ENCODE measurements around the gene GREB1L.

GREB1L gene

DNA sequence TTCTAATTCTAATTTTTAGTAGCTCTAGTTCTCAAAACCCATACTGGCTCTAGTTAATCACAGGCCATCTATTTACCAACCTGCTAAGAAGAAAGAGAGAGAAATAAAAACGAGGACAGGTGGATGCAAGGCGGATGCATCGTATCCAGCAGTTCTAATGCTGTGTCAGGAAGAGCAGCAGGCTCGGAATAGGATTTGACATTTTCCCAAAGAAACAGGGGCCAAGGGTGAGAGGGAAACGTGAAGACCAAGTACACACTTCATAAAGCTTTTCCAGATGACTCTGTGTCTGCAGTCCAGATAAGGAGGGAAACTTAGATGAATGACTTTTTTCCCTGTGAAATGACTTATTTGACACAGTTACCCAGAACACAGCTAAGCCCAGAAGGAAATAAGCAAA lies 241.0 kb downstream of the GREB1L start:
- Histone ChIP-seq H3K27ac (ENCODE audit: low read depth, low read length) (no peak overlapping the region), H3K27me3 (ENCODE audit: control insufficient read depth, insufficient read depth, low read length) (no peaks in the 10 kb centered on the region)

GRCh38 chr18:21484851-21485636 lies 243.0 kb downstream of the GREB1L start:
- no peak overlapping the region for H3K9ac ChIP-seq (ENCODE audit: low read depth, low read length)
- no peak overlapping the region for H3K4me3 ChIP-seq (ENCODE audit: low read depth, low read length)
- H3K27ac ChIP-seq (ENCODE audit: low read depth, low read length) = no peak overlapping the region
- H3K27me3 ChIP-seq (ENCODE audit: control insufficient read depth, insufficient read depth, low read length) = no peaks in the 10 kb centered on the region
- no peaks in the 10 kb centered on the region for H3K9me3 ChIP-seq (ENCODE audit: control insufficient read depth, insufficient read depth, low read length)
- no peaks in the 10 kb centered on the region for H3K36me3 ChIP-seq (ENCODE audit: control insufficient read depth, insufficient read depth, low read length)
- H3K4me1 ChIP-seq (ENCODE audit: control insufficient read depth, insufficient read depth, low read length) = peaks cover 12% of the 10 kb centered on the region

More for the DNA sequence above, 241.0 kb downstream of the GREB1L start:
- Histone ChIP-seq H3K9me3 (ENCODE audit: control insufficient read depth, insufficient read depth, low read length) (no peaks in the 10 kb centered on the region), H3K4me1 (ENCODE audit: control insufficient read depth, insufficient read depth, low read length) (peaks cover 12% of the 10 kb centered on the region), H3K9ac (ENCODE audit: low read depth, low read length) (no peak overlapping the region), H3K4me3 (ENCODE audit: low read depth, low read length) (no peak overlapping the region), H3K36me3 (ENCODE audit: control insufficient read depth, insufficient read depth, low read length) (no peaks in the 10 kb centered on the region)

GRCh38 chr18:21486905-21487437 lies 244.9 kb downstream of the GREB1L start:
- H3K27me3 ChIP-seq (ENCODE audit: control insufficient read depth, insufficient read depth, low read length) = no peaks in the 10 kb centered on the region
- no peaks in the 10 kb centered on the region for H3K9me3 ChIP-seq (ENCODE audit: control insufficient read depth, insufficient read depth, low read length)
- H3K4me3 ChIP-seq (ENCODE audit: low read depth, low read length) = no peak overlapping the region
- peaks cover 12% of the 10 kb centered on the region for H3K4me1 ChIP-seq (ENCODE audit: control insufficient read depth, insufficient read depth, low read length)
- no peaks in the 10 kb centered on the region for H3K36me3 ChIP-seq (ENCODE audit: control insufficient read depth, insufficient read depth, low read length)
- no peak overlapping the region for H3K9ac ChIP-seq (ENCODE audit: low read depth, low read length)
- H3K27ac ChIP-seq (ENCODE audit: low read depth, low read length) = no peak overlapping the region

DNA sequence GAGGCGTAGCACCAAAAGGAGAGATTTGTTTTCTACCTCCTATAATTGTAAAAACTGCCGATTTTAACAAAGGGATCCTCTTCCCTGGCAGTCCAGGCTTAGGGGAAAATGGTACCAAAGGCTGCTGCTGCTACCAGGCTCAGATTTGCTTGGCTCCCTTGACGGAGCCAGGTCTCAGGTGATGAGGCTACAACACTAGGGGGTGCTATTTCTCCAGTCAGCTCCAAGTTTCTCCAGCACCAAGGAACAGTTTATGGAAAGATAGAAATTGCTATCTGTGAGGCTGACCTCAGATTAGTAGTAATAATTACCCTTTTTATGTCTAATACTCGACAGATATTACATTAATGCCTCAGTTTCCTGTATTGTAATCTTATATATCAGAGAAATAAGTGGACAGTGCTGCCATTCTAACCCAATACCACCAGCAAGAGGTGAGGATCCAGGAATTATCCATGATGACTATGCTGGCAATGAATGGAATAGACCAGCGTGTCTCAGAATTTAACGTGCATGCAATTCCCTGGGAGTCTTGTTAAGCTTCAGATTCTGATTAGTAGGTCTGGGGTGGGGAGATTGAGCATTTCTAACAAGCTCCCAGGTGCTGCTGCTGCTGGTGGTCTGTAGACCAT lies 247.2 kb downstream of the GREB1L start:
- H3K36me3 ChIP-seq (ENCODE audit: control insufficient read depth, insufficient read depth, low read length) = no peaks in the 10 kb centered on the region
- H3K27ac ChIP-seq (ENCODE audit: low read depth, low read length) = no peak overlapping the region
- H3K9ac ChIP-seq (ENCODE audit: low read depth, low read length) = no peak overlapping the region
- H3K27me3 ChIP-seq (ENCODE audit: control insufficient read depth, insufficient read depth, low read length) = no peaks in the 10 kb centered on the region
- H3K4me3 ChIP-seq (ENCODE audit: low read depth, low read length) = no peak overlapping the region
- H3K4me1 ChIP-seq (ENCODE audit: control insufficient read depth, insufficient read depth, low read length) = peaks cover 12% of the 10 kb centered on the region
- no peaks in the 10 kb centered on the region for H3K9me3 ChIP-seq (ENCODE audit: control insufficient read depth, insufficient read depth, low read length)

GRCh38 chr18:21489919-21490495 lies 248.0 kb downstream of the GREB1L start:
- Histone ChIP-seq H3K36me3 (ENCODE audit: control insufficient read depth, insufficient read depth, low read length) (no peaks in the 10 kb centered on the region), H3K27me3 (ENCODE audit: control insufficient read depth, insufficient read depth, low read length) (no peaks in the 10 kb centered on the region), H3K4me1 (ENCODE audit: control insufficient read depth, insufficient read depth, low read length) (peaks cover 8% of the 10 kb centered on the region)

DNA sequence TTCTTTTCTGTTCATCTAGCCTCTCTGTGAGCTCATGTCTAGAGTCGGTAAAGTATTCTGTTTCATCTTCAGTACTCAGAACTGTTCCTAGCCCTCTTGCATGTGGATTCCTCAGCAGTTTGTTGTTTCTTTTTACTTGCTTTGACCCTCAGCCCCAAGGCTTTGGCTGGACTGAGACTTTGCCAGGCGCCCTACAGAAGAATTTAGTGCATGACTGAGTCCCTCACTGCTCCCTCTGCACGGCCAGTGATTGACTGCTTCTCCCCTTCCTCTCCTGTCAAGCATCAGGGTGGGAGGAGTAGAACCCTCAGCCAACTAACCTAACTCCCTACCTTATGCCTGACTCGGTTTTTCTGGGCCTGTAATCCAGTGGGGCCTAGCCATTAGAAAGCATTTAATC lies 248.7 kb downstream of the GREB1L start:
- Histone ChIP-seq H3K27me3 (ENCODE audit: control insufficient read depth, insufficient read depth, low read length) (no peaks in the 10 kb centered on the region), H3K27ac (ENCODE audit: low read depth, low read length) (no peak overlapping the region), H3K9ac (ENCODE audit: low read depth, low read length) (no peak overlapping the region), H3K36me3 (ENCODE audit: control insufficient read depth, insufficient read depth, low read length) (no peaks in the 10 kb centered on the region), H3K9me3 (ENCODE audit: control insufficient read depth, insufficient read depth, low read length) (no peaks in the 10 kb centered on the region), H3K4me1 (ENCODE audit: control insufficient read depth, insufficient read depth, low read length) (0 out of 2 replicates have a peak, but pooled peaks cover under 1% of the 10 kb centered on the region), H3K4me3 (ENCODE audit: low read depth, low read length) (no peak overlapping the region)

More at GRCh38 chr18:21489919-21490495, 248.0 kb downstream of the GREB1L start:
- H3K9ac ChIP-seq (ENCODE audit: low read depth, low read length) = no peak overlapping the region
- no peaks in the 10 kb centered on the region for H3K9me3 ChIP-seq (ENCODE audit: control insufficient read depth, insufficient read depth, low read length)
- H3K27ac ChIP-seq (ENCODE audit: low read depth, low read length) = no peak overlapping the region
- H3K4me3 ChIP-seq (ENCODE audit: low read depth, low read length) = no peak overlapping the region

GRCh38 chr18:21496277-21496835 lies 254.3 kb downstream of the GREB1L start:
- Histone ChIP-seq H3K4me1 (ENCODE audit: control insufficient read depth, insufficient read depth, low read length) (no peaks in the 10 kb centered on the region; the same call in 1 of the 2 replicates), H3K36me3 (ENCODE audit: control insufficient read depth, insufficient read depth, low read length) (no peaks in the 10 kb centered on the region), H3K9me3 (ENCODE audit: control insufficient read depth, insufficient read depth, low read length) (no peaks in the 10 kb centered on the region), H3K27me3 (ENCODE audit: control insufficient read depth, insufficient read depth, low read length) (no peaks in the 10 kb centered on the region), H3K4me3 (ENCODE audit: low read depth, low read length) (no peak overlapping the region), H3K27ac (ENCODE audit: low read depth, low read length) (no peak overlapping the region), H3K9ac (ENCODE audit: low read depth, low read length) (no peak overlapping the region)

- Histone ChIP-seq H3K27me3 (ENCODE audit: control insufficient read depth, insufficient read depth, low read length) (no peaks in the 10 kb centered on the region), H3K9ac (ENCODE audit: low read depth, low read length) (no peak overlapping the region), H3K4me3 (ENCODE audit: low read depth, low read length) (no peak overlapping the region), H3K9me3 (ENCODE audit: control insufficient read depth, insufficient read depth, low read length) (no peaks in the 10 kb centered on the region), H3K36me3 (ENCODE audit: control insufficient read depth, insufficient read depth, low read length) (no peaks in the 10 kb centered on the region), H3K27ac (ENCODE audit: low read depth, low read length) (no peak overlapping the region), H3K4me1 (ENCODE audit: control insufficient read depth, insufficient read depth, low read length) (no peaks in the 10 kb centered on the region; the same call in 1 of the 2 replicates)
These were observed 258.0 kb downstream of the GREB1L start for GRCh38 chr18:21499997-21500396.

DNA sequence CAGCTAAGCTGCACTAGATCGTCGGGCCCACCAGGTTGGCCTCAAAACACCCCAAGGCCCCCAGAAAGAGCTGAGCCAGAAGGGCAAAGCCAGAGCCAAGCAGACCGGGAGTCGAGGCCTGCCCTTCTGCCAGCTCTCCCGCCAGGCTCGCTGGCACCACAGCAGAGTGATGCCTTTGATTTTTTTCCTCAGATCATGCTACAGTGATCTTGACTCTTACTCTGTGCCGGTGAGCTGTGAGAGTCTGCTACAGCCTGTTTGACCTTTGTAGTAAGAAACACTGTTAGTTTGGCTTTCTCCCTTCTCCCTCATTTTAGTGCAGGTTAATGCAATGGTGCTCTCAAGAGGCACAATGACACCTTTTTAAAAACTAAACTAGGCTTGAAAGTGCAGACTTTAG lies 260.6 kb downstream of the GREB1L start:
- Histone ChIP-seq H3K9ac (ENCODE audit: low read depth, low read length) (no peak overlapping the region), H3K4me3 (ENCODE audit: low read depth, low read length) (no peak overlapping the region), H3K27me3 (ENCODE audit: control insufficient read depth, insufficient read depth, low read length) (no peaks in the 10 kb centered on the region), H3K36me3 (ENCODE audit: control insufficient read depth, insufficient read depth, low read length) (no peaks in the 10 kb centered on the region), H3K27ac (ENCODE audit: low read depth, low read length) (no peak overlapping the region), H3K4me1 (ENCODE audit: control insufficient read depth, insufficient read depth, low read length) (no peaks in the 10 kb centered on the region; the same call in 1 of the 2 replicates), H3K9me3 (ENCODE audit: control insufficient read depth, insufficient read depth, low read length) (no peaks in the 10 kb centered on the region)

GRCh38 chr18:21507913-21508701 lies 266.1 kb downstream of the GREB1L start:
- no peaks in the 10 kb centered on the region for H3K9me3 ChIP-seq (ENCODE audit: control insufficient read depth, insufficient read depth, low read length)

More at GRCh38 chr18:21507913-21508701, 266.1 kb downstream of the GREB1L start:
- Histone ChIP-seq H3K4me1 (ENCODE audit: control insufficient read depth, insufficient read depth, low read length) (no peaks in the 10 kb centered on the region), H3K4me3 (ENCODE audit: low read depth, low read length) (no peak overlapping the region), H3K36me3 (ENCODE audit: control insufficient read depth, insufficient read depth, low read length) (no peaks in the 10 kb centered on the region), H3K27me3 (ENCODE audit: control insufficient read depth, insufficient read depth, low read length) (no peaks in the 10 kb centered on the region), H3K9ac (ENCODE audit: low read depth, low read length) (no peak overlapping the region), H3K27ac (ENCODE audit: low read depth, low read length) (no peak overlapping the region)
